ENCODE data around the gene TNRC6C.

The TNRC6C gene

DNA sequence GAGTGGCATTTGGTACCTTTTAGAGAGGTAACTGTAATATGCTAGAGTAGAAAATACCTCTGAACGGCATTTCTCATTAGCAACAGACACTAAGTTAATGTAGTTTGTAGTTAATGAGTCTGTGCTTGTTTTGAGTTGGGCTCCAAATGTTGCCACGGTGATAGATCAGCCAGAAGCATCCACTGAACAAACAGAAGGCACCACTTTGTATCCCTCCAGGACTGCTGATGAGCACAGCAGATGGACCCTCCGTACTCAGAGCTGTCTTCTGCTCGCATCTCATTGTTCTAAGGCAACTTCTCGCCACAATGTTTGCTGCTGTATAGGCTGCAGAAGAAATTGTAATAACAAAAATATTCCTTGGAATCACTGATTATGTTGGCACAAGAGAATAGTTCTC is 56.1 kb downstream of the TNRC6C start:
- FAIRE-seq: no peak

DNA sequence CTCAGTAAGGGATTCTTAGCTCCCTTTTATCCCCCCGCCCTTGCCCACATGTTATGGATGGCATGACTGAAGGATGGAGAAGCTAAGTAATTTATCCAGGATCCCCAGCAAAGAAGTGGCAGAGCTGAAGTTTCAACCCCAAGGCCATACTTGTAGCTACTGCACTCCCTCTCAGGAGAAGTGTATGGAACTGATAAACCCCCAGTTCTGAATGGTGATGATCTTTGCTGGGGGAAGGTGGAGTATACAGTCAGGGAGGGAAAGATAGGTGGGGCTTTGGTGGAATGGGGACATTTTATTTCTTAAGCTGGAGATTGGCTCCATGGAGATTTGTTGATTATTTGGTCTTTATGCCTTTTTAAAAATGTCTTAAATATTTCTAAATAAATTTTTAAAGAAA is 58.3 kb downstream of the TNRC6C start:
- no peak for FAIRE-seq

GRCh38 chr17:78019367-78019975 is 61.0 kb downstream of the TNRC6C start:
- FAIRE-seq: peak; percentile 97

- FAIRE-seq: no peak
These were observed 61.6 kb downstream of the TNRC6C start for GRCh38 chr17:78019976-78020716.

DNA sequence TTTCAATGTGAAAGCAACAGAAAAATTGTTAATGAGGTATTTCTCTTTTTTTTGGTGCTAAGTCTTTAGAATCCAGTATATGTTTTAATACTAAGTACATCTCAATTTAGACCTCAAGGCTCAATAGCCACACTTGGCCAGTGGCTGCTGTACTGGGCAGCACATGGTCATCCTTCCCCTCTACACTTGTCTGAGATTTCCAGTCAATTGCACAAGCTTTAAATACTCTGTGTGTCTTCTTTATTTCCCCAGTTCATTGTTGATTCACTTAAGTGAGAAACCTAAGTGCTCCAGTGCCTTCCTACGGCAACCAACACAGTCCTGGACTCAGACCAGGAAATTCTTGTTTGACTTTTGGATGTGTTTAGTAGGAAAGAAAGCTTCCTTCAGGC is 62.2 kb downstream of the TNRC6C start:
- no peak for FAIRE-seq

DNA sequence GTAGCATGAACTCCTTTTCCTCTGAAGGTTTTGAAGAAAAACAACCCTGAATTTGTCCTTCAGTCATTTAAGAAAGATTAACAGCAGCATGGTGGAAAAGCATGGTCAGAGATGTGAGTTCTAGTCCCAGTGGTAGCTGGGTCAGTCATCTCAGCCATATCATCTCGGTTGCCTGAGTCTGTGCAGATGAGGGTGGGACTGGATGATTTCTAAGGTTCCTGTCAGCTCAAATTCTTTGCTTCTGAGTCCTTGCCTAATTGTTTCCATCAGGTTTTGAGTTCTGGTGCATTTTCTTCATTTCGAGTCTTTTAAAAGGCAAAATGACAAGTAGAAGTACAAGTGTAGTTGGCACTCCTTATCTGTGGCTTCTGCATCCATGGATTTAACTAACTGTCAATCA is 63.9 kb downstream of the TNRC6C start:
- no peak for FAIRE-seq

DNA sequence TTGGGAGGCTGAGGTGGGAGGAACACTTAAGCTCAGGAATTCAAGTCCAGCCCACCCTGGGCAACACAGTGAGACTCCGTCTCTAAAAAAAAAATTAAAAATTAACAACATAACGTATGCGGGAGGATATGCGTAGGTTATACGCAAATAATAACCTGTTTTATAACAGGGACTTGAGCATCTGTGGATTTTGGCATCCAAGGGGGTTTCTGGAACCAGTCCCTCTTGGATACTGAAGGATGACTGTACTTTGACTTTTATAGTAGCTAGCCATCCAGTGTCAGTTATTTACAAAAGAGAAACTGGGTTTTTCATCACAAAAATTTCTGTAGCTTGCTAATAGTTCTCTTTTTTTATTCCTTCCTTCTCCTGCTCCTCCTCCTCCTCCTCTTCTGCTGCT is 64.5 kb downstream of the TNRC6C start:
- no peak for FAIRE-seq

GRCh38 chr17:78026381-78026780 is 67.9 kb downstream of the TNRC6C start:
- FAIRE-seq: no peak

DNA sequence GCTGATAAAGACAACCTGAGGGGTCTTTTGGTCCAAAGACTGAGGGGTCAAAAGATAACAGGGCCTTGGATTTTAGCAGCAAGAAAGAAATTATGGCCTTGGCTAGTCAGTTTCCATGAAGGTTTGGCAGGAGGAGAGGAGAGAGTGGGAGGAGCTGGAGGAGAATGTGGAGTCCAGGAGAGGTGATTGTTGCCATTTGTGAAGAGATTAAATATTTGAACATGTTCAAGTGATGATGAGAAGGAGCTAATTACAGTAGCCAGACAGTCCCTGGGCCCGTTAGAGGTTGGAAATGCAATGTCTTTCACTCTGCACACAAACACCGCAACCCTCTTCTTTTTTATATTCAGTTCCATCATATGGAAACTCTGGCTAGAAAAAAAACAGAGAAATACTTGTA is 68.6 kb downstream of the TNRC6C start:
- no peak for FAIRE-seq

- no peak for FAIRE-seq
These were observed 71.2 kb downstream of the TNRC6C start for GRCh38 chr17:78029697-78030096.

DNA sequence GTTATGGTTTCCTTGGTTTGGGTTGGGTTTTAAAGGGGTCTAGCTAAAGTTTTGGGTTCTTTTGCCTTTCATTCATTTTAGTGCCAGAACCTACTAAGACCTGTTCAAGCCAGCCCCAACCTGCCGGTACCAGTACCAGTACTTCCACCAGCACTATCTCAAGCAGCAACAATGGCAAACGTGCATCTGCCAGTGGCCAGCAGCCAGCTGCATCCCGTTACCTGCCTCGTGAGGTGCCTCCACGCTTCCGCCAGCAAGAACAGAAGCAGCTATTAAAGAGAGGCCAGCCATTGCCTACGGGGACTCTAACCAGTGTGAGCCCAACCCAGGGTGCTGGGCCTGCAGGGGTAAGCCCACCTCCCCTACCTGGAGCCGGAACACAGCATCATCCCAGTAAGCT is 72.9 kb downstream of the TNRC6C start:
- FAIRE-seq: no peak

DNA sequence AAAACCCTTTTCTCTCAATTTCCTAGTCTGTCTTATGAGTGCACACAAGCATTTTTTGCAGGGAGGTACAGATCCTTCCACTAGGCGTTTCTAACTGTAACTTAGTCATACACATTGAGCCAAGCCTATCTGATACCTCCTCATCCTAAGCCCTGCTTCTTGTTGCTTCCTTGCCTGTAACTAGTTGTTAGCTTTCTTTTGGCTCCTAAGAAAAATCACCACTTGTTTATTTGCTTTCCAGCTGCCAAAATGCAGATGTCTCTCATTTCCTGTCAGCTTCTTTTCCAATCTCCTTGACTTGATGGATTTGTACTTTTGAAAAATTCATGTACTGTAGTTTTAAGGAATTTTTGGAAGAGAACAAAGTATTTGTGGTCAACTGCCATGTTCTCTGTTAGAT is 73.7 kb downstream of the TNRC6C start:
- no peak for FAIRE-seq

DNA sequence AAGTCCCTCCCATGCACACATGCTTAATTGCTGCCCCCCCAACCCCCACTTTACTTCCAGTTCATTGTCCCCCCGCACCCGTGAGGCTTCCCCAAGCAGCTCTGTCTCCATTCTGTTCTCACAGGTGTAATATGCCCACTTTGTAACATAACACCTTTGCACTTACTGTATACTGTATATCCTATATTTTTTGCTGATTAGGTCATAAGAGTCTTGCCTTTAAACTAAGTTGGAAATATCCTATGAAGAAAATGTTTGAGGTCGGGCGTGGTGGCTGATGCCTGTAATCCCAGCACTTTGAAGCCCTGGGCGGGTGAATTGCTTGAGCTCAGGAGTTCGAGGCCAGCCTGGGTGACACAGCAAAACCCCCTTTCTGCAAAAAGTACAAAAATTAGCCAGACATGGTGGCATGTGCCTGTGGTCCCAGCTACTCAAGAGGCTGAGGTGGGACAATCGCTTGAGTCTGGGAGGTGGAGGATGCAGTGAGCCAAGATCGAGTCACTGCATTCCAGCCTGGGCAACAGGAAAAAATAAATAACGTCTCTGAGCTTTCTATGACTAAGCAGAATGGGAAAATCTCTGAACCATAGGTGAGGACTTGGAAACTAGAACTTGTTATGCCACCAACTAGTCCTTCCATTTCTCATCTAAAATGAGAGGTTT is 76.1 kb downstream of the TNRC6C start:
- no peak for FAIRE-seq

DNA sequence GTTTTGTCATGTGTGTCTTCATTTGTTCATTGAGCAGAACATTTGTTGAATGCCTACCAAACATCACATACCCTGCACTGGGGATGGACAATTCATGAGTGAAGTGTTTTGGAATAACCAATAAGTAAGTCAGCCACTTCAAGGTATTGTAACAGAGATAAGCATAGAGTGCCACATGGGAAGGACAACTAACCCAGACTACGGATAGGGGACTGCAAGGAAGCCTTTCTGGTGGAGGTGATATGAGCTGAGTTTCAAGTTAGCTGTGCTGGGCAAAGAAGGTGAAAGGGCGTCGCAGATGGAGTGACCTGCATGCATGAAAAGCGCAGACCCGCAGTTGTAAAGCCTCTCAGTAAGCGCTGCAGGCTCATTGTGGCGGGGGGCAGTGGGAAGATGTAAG is 78.8 kb downstream of the TNRC6C start:
- no peak for FAIRE-seq

- FAIRE-seq: no peak
These were observed 80.3 kb downstream of the TNRC6C start for GRCh38 chr17:78038748-78039288.

DNA sequence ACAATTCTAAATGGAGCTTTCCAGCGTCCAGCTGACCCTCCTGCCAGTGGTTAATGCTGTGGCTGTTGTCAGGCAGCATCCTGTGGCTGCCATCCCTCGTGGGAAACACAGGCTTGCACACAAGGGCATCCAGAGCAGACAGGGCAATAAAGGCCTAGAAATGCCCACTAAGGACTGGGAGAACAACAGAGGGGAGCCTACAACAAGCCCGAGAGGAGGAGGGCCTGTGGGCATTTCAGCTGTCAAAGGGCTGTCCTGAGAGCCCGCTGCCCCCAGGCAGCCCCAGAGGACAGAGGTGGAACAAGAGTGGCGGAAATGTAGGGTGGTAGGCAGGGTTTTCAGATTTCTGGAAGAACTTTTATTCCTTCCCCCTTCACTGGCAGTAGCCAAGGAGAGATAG is 81.1 kb downstream of the TNRC6C start:
- no peak for FAIRE-seq

GRCh38 chr17:78040440-78041385 is 82.2 kb downstream of the TNRC6C start:
- FAIRE-seq: no peak

DNA sequence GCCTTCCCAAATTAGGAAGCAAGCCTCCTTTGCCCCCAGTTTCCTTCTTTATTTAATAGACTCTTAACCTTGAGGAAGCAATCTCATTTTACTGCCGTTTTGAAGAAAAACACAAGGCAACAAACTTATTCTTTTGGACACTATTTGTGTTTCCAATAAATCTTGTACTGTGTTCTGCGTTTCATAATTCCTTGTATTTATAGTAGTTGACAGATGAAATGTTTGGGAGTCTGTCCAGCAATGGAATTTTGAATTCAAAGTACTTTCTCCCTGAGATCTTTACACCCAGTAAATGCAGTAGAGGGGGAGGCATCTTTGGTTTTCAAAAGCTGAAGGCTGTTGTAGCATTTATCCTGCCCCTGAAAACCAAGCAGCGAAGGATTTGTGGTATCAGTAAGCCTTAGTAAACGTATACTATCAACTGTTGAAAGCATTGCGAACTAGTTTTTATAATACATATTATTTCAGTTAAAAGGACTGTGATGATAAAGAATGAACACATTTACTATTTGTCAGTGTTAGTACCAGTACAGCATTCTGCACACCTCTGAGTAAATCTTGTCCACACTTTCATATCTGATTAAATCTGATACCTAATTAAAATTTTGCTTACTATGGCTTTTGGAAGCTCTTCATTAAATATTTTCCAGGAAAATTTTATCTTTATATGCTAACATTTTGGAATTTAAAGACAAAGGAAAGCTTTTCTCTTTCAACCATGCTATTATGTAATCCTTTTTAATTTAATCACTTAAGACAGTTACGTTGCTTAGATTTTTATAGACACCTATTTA is 83.1 kb downstream of the TNRC6C start:
- FAIRE-seq: no peak

- FAIRE-seq: no peak
These were observed 84.0 kb downstream of the TNRC6C start for GRCh38 chr17:78042542-78042941.

GRCh38 chr17:78043031-78043430 is 84.5 kb downstream of the TNRC6C start:
- no peak for FAIRE-seq

- no peak for FAIRE-seq
These were observed 85.9 kb downstream of the TNRC6C start for GRCh38 chr17:78044280-78044835.

DNA sequence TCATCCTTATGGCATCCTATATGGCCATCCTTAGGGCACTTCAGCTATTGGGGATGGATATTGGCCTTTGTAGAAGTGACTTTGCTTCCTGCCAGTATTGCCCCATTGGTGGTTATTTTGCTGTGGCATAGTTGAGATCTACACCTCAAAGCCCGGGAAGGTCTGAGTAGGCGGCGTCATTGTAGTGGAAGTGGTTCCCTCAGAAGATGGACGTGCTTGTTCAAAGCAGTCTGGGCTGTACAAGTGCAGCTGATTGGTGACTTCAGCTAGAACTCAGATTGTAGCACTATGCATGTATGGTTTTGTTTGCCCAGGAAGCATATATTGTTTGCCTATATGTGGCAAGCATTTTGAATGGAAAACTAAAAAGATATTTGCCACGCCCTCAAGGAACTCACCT is 86.8 kb downstream of the TNRC6C start:
- FAIRE-seq: no peak

Measured in A204.1 (cell line).